ENCODE data around the gene OSBPL1A. TPM values are rescaled to one million over a fixed set of nuclear protein-coding genes. Genes with fewer than 3 reads are reported as not detected.
"Not testable (repeated sequence)": the region's sequence is repeated elsewhere in the genome, so short reads cannot be mapped to it uniquely, and the experiment has no call there.

OSBPL1A gene
- total and polyA plus RNA-seq, 11 donors = 32.8 to 85.4 (median 71.0) TPM

DNA sequence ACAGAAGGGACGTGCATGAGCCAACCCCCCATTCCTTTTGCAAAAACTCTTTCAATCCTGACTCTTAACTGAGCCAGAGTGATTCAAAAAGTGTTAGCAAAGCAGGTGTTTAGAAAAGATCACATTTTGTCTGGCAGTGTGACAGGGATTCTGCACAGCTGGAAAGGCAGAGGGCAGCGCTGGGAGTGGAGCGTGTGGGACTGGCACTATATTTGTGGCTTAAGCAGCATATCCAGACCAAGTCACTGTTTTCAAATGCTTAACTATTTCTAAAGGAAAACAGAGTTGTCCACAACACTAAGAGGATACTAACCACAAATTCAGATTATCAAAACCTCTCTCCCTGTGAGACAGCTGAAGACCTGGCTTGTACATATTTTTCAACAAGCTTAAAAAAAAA, 239.8 kb downstream of the OSBPL1A start:
- intact Hi-C loops (cut with DNase I) = no loop called here

GRCh38 chr18:24153397-24153796, 244.2 kb downstream of the OSBPL1A start:
- Histone ChIP-seq H3K36me3 (peaks cover 0 to 62% (median 31%) of the 10 kb centered on the region in 9 donors), H3K9me3 (no peaks in the 10 kb centered on the region), H3K27me3 (no peaks in the 10 kb centered on the region), H3K27ac (no peak overlapping the region), H3K4me3 (no peak overlapping the region), H3K4me1 (no peaks in the 10 kb centered on the region)
- intact Hi-C loops (cut with DNase I) = no loop called here
- TF ChIP-seq, protein P1, sequence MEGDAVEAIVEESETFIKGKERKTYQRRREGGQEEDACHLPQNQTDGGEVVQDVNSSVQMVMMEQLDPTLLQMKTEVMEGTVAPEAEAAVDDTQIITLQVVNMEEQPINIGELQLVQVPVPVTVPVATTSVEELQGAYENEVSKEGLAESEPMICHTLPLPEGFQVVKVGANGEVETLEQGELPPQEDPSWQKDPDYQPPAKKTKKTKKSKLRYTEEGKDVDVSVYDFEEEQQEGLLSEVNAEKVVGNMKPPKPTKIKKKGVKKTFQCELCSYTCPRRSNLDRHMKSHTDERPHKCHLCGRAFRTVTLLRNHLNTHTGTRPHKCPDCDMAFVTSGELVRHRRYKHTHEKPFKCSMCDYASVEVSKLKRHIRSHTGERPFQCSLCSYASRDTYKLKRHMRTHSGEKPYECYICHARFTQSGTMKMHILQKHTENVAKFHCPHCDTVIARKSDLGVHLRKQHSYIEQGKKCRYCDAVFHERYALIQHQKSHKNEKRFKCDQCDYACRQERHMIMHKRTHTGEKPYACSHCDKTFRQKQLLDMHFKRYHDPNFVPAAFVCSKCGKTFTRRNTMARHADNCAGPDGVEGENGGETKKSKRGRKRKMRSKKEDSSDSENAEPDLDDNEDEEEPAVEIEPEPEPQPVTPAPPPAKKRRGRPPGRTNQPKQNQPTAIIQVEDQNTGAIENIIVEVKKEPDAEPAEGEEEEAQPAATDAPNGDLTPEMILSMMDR (IDR thresholded peaks at IDR 0.05) = no peak
- TF ChIP-seq POLR2A (IDR thresholded peaks at IDR 0.05) = no peak
- WGBS, 4 donors = 90 to 96% (median 95%) methylated on average over 3 of the region's 3 CpGs
- DNase-seq (no peak), ATAC-seq (no peak)

More for the DNA sequence above, 239.8 kb downstream of the OSBPL1A start:
- H3K27me3 ChIP-seq = no peaks in the 10 kb centered on the region
- DNase-seq (no peak), ATAC-seq (no peak)
- WGBS, 4 donors = 91 to 96% (median 95%) methylated on average over 3 of the region's 3 CpGs
- H3K36me3 ChIP-seq = peaks cover 0 to 99% (median 70%) of the 10 kb centered on the region in 9 donors
- H3K4me3 ChIP-seq = no peak overlapping the region
- H3K9me3 ChIP-seq = no peaks in the 10 kb centered on the region
- no peak for TF ChIP-seq POLR2A (IDR thresholded peaks at IDR 0.05)
- TF ChIP-seq, protein P1 (IDR thresholded peaks at IDR 0.05) = no peak
- H3K27ac ChIP-seq = no peak overlapping the region
- H3K4me1 ChIP-seq = no peaks in the 10 kb centered on the region

GRCh38 chr18:24149591-24149990, 248.0 kb downstream of the OSBPL1A start:
- intact Hi-C loops (cut with DNase I) = not testable (repeated sequence)

DNA sequence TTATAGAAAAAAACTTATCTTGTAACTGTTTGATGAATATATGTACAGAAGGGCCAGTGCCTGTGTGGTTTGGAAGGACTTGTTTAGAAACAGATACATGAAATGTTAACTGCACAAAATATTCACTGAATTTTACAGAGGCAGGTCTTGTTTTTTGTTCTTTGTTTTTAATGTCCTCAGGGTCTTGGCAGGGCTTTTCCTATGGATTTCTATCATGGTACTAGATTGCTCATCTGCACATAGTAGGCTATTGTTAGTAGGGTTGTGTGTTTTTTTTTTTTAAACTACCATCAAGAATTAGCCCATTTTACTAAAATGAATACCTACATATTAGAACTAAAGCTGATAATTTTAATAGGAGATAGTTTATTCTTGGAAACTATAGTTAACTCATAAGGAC, 255.2 kb downstream of the OSBPL1A start:
- H3K9me3 ChIP-seq = no peaks in the 10 kb centered on the region
- no peak overlapping the region for H3K4me3 ChIP-seq
- intact Hi-C loops (cut with DNase I) = no loop called here
- ATAC-seq = no peak
- peaks cover 0 to 2% (median 0%) of the 10 kb centered on the region in 9 donors for H3K36me3 ChIP-seq
- peaks cover 0 to 16% (median 1%) of the 10 kb centered on the region in 12 donors for H3K4me1 ChIP-seq
- peaks cover 0 to 8% (median 0%) of the 10 kb centered on the region in 9 donors for H3K27me3 ChIP-seq
- DNase-seq = no peak
- TF ChIP-seq POLR2A (IDR thresholded peaks at IDR 0.05) = no peak
- TF ChIP-seq, protein P1 (IDR thresholded peaks at IDR 0.05) = no peak
- H3K27ac ChIP-seq = no peak overlapping the region

More at GRCh38 chr18:24149591-24149990, 248.0 kb downstream of the OSBPL1A start:
- H3K4me3 ChIP-seq, H3K27ac ChIP-seq, H3K27me3 ChIP-seq, H3K4me1 ChIP-seq, ATAC-seq, H3K9me3 ChIP-seq, DNase-seq: not testable (repeated sequence)
- peaks cover 0 to 32% (median 5%) of the 10 kb centered on the region in 9 donors for H3K36me3 ChIP-seq
- WGBS, 4 donors = 96 to 100% (median 97%) methylated on average over 13 to 28 of the region's 28 CpGs; no CpG with 5 or more reads in 1 of the 4 donors

DNA sequence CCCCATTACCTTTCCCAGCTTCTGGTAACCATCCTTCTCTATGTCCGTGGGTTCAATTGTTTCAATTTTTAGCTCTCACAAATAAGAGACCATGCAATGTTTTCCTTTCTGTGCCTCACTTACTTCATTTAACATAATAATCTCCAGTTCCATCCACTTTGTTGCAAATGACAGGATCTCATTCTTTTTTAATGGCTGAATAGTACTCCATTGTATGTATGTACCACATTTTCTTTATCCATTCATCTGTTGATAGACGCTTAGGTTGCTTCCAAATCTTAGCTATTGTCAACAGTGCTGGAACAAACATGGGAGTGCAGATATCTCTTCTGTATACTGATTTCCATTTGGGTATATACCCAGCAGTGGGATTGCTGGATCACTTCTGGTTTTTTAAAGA, 256.9 kb downstream of the OSBPL1A start:
- peaks cover 0 to 16% (median 1%) of the 10 kb centered on the region in 12 donors for H3K4me1 ChIP-seq
- WGBS, 4 donors = 94 to 97% (median 97%) methylated on average over 2 of the region's 2 CpGs
- H3K9me3 ChIP-seq = no peaks in the 10 kb centered on the region
- no peak overlapping the region for H3K4me3 ChIP-seq
- DNase-seq (no peak), ATAC-seq (no peak)
- TF ChIP-seq, protein P1 (IDR thresholded peaks at IDR 0.05) = no peak
- TF ChIP-seq POLR2A (IDR thresholded peaks at IDR 0.05) = no peak
- intact Hi-C loops (cut with DNase I) = no loop called here
- no peaks in the 10 kb centered on the region for H3K36me3 ChIP-seq
- no peak overlapping the region for H3K27ac ChIP-seq
- H3K27me3 ChIP-seq = peaks cover 0 to 8% (median 0%) of the 10 kb centered on the region in 9 donors

All from heart left ventricle (tissue), 16 donors.